Jurkat, Clone E6-1 (cell line): Measurements from ENCODE around the gene AGR2. TPM values are rescaled to one million over a fixed set of nuclear protein-coding genes. Genes with fewer than 3 reads are reported as not detected.
"Not testable (repeated sequence)": the region's sequence is repeated elsewhere in the genome, so short reads cannot be mapped to it uniquely, and the experiment has no call there.

Experiments used
- DNase-seq: peaks from one replicate; pipeline ENCODE4 v3.0.0-alpha.2; 2011; ENCODE audit warnings: low read depth, low spot score
- H3K4me3 ChIP-seq: 2 replicates; pipeline ENCODE4 v1.5.1; 2011; ENCODE audit warnings: mild to moderate bottlenecking, low read length, control low read depth, moderate library complexity
- polyA plus RNA-seq: library from polyadenylated mRNA; unstranded; fragments of >200 nt; gene quantifications from one replicate; pipeline ENCODE4 v1.2.1, GENCODE V29; 2012; ENCODE audit warnings: missing spikeins; ENCODE audit not compliant: insufficient read length, insufficient read depth

The AGR2 gene
- polyA plus RNA-seq: not detected

- H3K4me3 ChIP-seq: no peak within 1 kb of the TSS
- DNase-seq: no peak
Observed at GRCh38 chr7:16804674-16805439, at the start of gene AGR2. TSS of gene AGR2 (minus strand) at chr7:16804999. CDS start at chr7:16801796, 3,203 bp downstream.

GRCh38 chr7:16853189-16853588 lies 48.4 kb upstream of the AGR2 start:
- H3K4me3 ChIP-seq, DNase-seq: not testable (repeated sequence)

DNA sequence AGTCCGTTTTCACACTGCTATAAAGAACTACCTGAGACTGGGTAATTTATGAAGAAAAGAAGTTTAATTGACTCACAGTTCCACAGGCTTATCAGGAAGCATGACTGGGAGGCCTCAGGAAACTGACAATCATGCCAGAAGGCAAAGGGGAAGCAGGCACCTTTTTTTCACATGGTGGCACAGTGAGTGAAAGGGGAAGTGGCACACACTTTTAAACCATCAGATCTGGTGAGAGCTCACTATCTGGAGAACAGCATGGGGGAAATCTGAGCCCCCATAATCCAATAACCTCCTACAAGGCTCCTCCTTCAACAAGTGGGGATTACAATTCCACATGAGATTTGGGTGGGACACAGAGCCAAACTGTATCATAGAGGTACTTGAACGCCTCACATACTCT lies 47.0 kb upstream of the AGR2 start:
- no peak for DNase-seq
- H3K4me3 ChIP-seq: no peak overlapping the region

GRCh38 chr7:16850614-16851466 lies 46.0 kb upstream of the AGR2 start:
- no peak for DNase-seq
- no peak overlapping the region for H3K4me3 ChIP-seq

DNA sequence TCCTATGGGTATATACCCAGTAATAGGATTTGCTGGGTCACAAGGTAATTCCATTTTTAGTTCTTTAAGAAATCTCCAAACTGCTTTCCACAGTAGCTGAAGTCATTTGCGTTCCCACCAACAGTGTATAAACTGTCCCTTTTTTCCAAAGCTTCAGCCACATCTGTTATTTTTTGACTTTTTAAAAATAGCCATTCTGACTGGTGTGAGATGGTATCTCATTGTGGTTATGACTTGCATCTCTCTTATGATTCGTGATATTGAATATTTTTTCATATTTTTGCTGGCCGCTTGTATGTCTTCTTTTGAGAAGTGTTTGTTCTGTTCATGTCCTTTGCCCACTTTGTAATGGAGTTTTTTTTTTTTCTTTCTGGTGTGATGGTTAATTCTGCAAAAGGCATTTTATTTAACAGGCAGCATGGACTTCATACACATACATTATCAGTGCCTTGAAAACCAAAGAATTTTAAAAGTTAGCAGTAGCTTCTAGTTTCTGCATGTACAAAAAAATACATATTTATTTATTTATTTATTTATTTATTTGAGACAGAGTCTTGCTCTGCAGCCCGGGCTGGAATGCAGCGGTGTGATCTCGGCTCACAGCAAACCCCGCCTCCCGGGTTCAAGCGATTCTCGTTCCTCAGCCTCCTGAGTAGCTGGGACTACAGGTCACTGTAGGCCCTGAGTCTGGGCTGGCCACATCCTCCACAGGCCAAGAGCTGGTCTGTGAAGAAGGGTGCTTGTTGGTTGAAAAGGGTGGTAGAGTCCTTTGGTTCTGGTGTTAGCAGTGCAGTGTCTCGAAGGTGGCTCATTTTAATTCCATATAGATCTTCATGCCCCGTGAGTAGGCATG lies 44.7 kb upstream of the AGR2 start:
- H3K4me3 ChIP-seq: no peak overlapping the region
- no peak for DNase-seq

GRCh38 chr7:16847381-16847860 lies 42.6 kb upstream of the AGR2 start:
- no peak overlapping the region for H3K4me3 ChIP-seq
- no peak for DNase-seq

GRCh38 chr7:16846601-16847165 lies 41.9 kb upstream of the AGR2 start:
- no peak for DNase-seq
- no peak overlapping the region for H3K4me3 ChIP-seq

DNA sequence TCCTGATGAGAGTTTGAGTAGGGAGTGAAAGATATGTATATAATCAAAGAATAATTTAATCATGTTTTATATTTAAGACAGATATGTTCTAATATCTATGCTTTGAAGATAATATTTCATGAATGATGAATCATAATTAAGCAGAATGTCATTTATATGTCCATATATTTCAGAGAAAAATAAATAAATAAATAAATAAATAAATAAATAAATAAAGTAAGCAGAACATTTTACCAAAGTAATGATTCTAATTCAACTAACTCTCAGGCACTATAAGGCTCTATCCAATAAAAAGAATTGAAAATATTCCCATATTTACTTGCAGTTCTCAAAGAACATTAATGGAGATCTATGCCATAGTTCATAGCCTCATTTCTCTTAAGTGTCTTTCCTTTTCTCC lies 40.9 kb upstream of the AGR2 start:
- no peak overlapping the region for H3K4me3 ChIP-seq
- DNase-seq: no peak

DNA sequence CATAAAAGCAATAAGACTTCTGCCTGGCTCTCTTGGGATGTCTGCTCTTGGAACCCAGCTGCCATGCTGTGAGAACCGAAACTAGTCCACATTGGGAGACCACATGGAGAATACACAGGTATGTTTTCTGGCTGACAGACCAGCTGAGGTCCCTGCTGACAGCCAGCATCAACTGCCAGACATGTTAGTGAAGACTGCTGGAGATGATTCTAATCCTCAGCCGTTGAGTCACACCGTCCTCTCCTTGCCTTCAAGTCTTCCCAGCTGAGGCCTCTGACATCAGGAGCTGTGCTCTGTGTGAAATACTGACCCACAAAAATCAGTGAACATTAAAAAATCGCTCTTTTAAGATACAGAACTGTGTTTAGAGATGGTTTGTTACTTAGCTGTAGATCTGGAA lies 36.9 kb upstream of the AGR2 start:
- no peak overlapping the region for H3K4me3 ChIP-seq
- DNase-seq: no peak

- DNase-seq: no peak
- H3K4me3 ChIP-seq: no peak overlapping the region
Observed at GRCh38 chr7:16840094-16840493, 35.3 kb upstream of the AGR2 start.

GRCh38 chr7:16839646-16840045 lies 34.8 kb upstream of the AGR2 start:
- H3K4me3 ChIP-seq: no peak overlapping the region
- DNase-seq: no peak

DNA sequence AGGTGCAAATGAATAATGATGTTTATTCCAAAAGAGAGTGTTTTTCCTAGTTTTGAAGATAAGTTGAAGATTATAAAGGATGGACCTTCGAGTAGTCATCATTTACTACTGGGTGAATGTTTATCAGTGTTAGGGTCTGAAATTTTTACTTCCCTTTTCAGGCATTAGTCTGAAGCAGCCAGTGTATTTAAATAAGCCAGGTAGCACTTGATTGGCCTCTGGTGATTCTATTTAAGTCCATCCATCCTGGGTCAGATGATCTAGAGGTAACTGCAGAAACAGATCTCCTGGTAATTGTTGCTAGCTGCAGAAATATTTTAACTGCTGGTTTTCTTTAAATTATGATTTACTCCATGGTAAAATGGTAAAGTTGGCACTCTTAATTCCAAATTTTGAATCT lies 34.1 kb upstream of the AGR2 start:
- DNase-seq: no peak
- H3K4me3 ChIP-seq: no peak overlapping the region

DNA sequence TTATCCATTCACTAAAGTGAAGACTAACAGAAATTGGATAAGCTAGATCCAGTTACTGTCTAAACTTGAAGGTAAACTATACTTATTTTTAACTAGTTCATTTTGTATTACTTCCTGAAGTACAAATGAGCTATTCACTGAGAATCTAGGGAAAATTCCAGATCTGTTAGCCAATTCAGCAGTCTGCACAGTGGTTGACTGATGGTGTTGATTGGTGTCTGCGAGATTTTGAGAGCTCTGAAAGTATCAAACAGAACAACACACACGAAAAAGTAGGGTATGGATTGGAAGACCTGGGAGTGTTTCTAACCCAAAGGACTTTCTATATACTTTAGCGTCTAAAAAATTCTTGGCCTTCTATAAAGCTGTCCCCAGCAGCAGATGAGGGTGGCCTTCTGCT lies 33.6 kb upstream of the AGR2 start:
- no peak for DNase-seq
- no peak overlapping the region for H3K4me3 ChIP-seq

DNA sequence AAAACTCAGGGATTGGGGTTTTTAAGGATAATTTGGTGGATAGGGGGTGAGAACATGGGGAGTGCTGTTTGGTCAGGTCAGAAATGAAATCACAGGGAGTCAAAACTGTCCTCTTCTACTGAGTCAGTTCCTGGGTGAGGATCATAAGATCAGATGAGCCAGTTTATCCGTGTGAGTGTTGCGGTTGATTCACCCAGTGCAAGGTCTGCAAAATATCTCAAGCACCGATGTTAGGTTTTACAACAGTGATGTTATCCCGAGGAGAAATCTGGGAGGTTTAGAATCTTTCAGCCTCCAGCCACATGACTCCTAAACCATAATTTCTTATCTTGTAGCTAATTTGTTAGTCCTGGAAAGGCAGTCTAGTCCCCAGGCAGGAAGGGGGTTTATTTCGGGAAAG lies 31.7 kb upstream of the AGR2 start:
- DNase-seq: no peak

DNA sequence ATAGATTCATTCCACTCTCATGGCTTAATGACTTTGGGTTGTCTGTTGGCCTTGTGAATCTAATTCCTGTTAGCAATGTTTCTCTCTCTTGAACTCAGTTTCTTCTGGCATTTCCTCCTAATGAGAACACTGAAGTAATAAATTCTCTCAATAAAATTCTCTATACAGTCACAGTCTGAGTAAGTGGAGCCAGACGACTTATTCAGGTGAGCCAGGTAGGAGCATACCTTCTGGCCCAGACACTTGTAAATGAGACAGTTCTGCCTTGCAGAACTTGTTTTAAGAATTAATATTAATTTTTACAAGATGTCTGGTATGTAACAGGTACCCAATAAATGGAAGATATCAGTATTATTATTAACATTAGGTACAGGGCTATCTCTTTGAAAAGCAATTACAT lies 28.6 kb upstream of the AGR2 start:
- H3K4me3 ChIP-seq: no peak overlapping the region
- no peak for DNase-seq

More for the DNA sequence above, 31.7 kb upstream of the AGR2 start:
- H3K4me3 ChIP-seq: no peak overlapping the region

DNA sequence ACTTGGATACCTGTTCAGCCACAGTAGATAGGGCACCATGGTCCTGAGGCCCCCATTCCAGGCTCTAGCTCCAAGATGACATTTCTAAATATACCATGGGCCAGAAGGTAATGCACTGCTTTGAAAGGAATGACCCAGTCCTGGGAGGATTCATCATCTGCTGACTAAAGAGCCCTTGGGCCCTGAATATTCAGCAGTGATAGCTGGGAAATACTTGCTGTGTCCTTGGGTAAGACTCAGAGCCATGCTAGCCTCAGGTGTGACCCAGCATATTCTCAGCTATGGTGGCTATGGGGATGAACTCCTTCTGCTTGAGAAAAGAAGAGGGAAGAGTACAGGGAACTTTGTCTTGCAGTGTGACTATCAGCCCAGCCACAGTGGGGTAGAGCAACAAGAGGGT lies 21.3 kb upstream of the AGR2 start:
- H3K4me3 ChIP-seq: no peak overlapping the region
- DNase-seq: no peak

DNA sequence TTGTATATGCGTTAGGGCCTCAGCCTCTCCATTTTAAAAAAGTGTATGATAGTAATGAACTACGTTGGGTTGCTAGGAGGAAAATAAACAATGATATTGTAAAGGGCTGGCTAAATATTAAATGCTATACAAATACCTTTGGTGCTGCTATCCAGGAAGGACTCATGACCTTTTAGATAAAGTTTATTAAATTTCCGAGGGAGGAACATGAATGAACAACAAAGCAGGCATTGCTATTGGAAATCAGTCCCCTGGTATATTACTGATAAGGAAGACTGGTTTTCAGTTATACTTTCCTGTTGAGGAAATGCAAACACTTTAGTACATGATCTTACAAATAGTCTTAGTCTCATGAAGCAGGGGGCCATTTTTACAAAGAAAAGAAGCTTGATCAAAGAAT lies 17.2 kb upstream of the AGR2 start:
- H3K4me3 ChIP-seq: no peak overlapping the region
- DNase-seq: no peak

DNA sequence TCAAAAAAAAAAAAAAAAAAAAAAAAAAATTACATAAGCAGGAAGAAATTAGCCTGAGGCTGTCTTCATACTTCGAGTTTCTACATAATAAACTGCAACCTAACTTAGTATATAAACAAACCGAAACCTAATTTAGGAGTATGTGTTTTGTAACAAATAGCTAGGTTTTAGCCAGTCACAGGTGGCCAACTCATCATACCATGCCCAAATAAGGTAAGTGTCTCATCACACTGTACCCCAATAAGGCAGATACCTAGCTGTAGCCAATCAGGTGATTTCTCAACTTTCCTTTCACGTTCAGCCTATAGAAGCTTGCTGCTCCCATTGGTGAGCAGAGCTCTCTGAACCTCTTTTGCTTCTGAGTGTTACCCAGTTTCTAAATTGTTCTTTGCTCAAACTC lies 13.9 kb upstream of the AGR2 start:
- no peak for DNase-seq
- H3K4me3 ChIP-seq: no peak overlapping the region

DNA sequence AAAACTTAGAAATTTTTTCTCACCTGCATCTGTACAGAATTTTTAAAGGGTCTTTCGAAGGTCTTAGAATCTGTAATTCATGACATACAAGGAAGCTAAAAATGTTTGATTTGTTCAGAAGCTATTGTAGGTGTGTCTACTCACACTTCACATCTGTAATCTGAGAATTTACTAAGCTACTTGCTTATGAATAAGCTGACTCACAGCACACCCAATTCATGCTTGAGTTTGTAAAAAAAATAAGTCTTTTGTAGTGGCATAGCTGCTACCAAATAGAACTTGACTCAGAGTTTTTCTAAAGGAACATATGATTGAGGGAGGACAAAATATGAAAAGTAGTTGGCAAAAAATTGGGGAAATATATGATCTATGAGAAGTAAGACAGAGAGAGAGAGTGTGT lies 12.7 kb upstream of the AGR2 start:
- no peak for DNase-seq
- no peak overlapping the region for H3K4me3 ChIP-seq
